MCF 10A (cell line): ENCODE results near the gene WDFY4. TPM values are rescaled to one million over a fixed set of nuclear protein-coding genes. Genes with fewer than 3 reads are reported as not detected.

Experiments used
- BruUV-seq: library from RNA; stranded (reverse); fragments of 400-500 nt; replicated peaks from 2 replicates; lab custom pipeline; 2021; lab: Mats Ljungman, UMichigan
- CTCF ChIA-PET: fragments of 300-600 bp; sonication (Branson Sonifier 250); formaldehyde crosslinking; extraction: SDS; loops from one replicate; lab custom pipeline; 2021; ENCODE audit warnings: antibody characterized with exemption, inconsistent platforms; lab: Yijun Ruan, JAX
- POLR2A ChIA-PET: fragments of 300-600, 350-650 bp; sonication (Branson Sonifier 250); formaldehyde crosslinking; extraction: SDS; loops from one replicate; lab custom pipeline; 2020; ENCODE audit warnings: antibody characterized with exemption, inconsistent platforms; lab: Yijun Ruan, JAX
- DNase-seq: peaks from one replicate; pipeline ENCODE4 v3.0.0-alpha.2; 2018; ENCODE audit not compliant: unreplicated experiment
- H3K27ac Mint-ChIP-seq: one replicate; pipeline ENCODE4 v1.8.0; 2022; ENCODE audit warnings: mild to moderate bottlenecking, low read depth, mixed read lengths; ENCODE audit not compliant: unreplicated experiment
- H3K27me3 Mint-ChIP-seq: one replicate; pipeline ENCODE4 v1.8.0; 2022; ENCODE audit warnings: mixed read lengths; ENCODE audit not compliant: insufficient read depth, unreplicated experiment
- H3K36me3 Mint-ChIP-seq: one replicate; pipeline ENCODE4 v1.8.0; 2022; ENCODE audit warnings: mild to moderate bottlenecking, moderate library complexity, mixed read lengths; ENCODE audit not compliant: insufficient read depth, unreplicated experiment
- H3K4me1 Mint-ChIP-seq: one replicate; pipeline ENCODE4 v1.8.0; 2022; ENCODE audit warnings: mixed read lengths; ENCODE audit not compliant: insufficient read depth, unreplicated experiment
- H3K4me3 Mint-ChIP-seq: one replicate; pipeline ENCODE4 v1.8.0; 2022; ENCODE audit warnings: mild to moderate bottlenecking, moderate library complexity, mixed read lengths; ENCODE audit not compliant: unreplicated experiment
- H3K9me3 Mint-ChIP-seq: one replicate; pipeline ENCODE4 v1.8.0; 2022; ENCODE audit warnings: mixed read lengths; ENCODE audit not compliant: unreplicated experiment
- CTCF ChIP-seq: fragments of 200-600 bp; IDR thresholded peaks from one replicate; pipeline ENCODE4 v1.8.0; 2022; ENCODE audit warnings: antibody characterized with exemption, mild to moderate bottlenecking; ENCODE audit not compliant: unreplicated experiment
- intact Hi-C: fragments of 100-400 bp; cut with micrococcal nuclease; formaldehyde crosslinking; loops from 2 replicates; pipeline ENCODE4 v1.14.1; 2022
- total RNA-seq: library from RNA; stranded (reverse); gene quantifications from 2 replicates; pipeline ENCODE4 v1.2.3, GENCODE V29; 2022

WDFY4 gene
- total RNA-seq, 1 experiment from 2014 or later: not detected

GRCh38 chr10:49007129-49007528 is 322.5 kb downstream of the WDFY4 start:
- CTCF ChIA-PET: interaction anchor here (0.7 kb wide), 1 partner anchor 199 kb away, joined by 5 read pairs; no protein-coding TSS in a partner anchor
- Mint-ChIP-seq H3K27ac (no peak overlapping the region), H3K27me3 (peaks cover 28% of the 10 kb centered on the region), H3K4me3 (no peak overlapping the region), H3K4me1 (peaks cover 5% of the 10 kb centered on the region), H3K36me3 (no peaks in the 10 kb centered on the region), H3K9me3 (no peaks in the 10 kb centered on the region)
- intact Hi-C loops: no loop called here
- no peak for TF ChIP-seq CTCF
- POLR2A ChIA-PET: no interaction called here
- no TSS peak for BruUV-seq
- no peak for DNase-seq

- no peaks in the 10 kb centered on the region for H3K36me3 Mint-ChIP-seq
- ChIA-PET CTCF (interaction anchor here (0.6 to 1.3 kb wide), 4 partner anchors 25 to 1232 kb away, joined by 3 to 4 read pairs (median 4); no protein-coding TSS in a partner anchor), POLR2A (no interaction called here)
- H3K4me1 Mint-ChIP-seq: peaks cover 5% of the 10 kb centered on the region
- intact Hi-C loops: no loop called here
- no peak for TF ChIP-seq CTCF
- H3K4me3 Mint-ChIP-seq: no peak overlapping the region
- BruUV-seq: no TSS peak
- no peaks in the 10 kb centered on the region for H3K9me3 Mint-ChIP-seq
- H3K27me3 Mint-ChIP-seq: peaks cover 38% of the 10 kb centered on the region
- no peak overlapping the region for H3K27ac Mint-ChIP-seq
- DNase-seq: no peak
These were observed 323.4 kb downstream of the WDFY4 start for GRCh38 chr10:49008091-49008490.

GRCh38 chr10:49008505-49009198 is 324.0 kb downstream of the WDFY4 start:
- Mint-ChIP-seq H3K27me3 (peaks cover 42% of the 10 kb centered on the region), H3K36me3 (no peaks in the 10 kb centered on the region), H3K9me3 (no peaks in the 10 kb centered on the region), H3K4me1 (peaks cover 5% of the 10 kb centered on the region), H3K27ac (no peak overlapping the region), H3K4me3 (no peak overlapping the region)
- no peak for TF ChIP-seq CTCF
- POLR2A ChIA-PET: no interaction called here
- no TSS peak for BruUV-seq
- intact Hi-C loops: no loop called here
- CTCF ChIA-PET: interaction anchor here (0.6 to 1.3 kb wide), 5 partner anchors 10 to 322 kb away, joined by 3 to 4 read pairs (median 4); no protein-coding TSS in a partner anchor
- DNase-seq: no peak

GRCh38 chr10:49009199-49009979 is 324.7 kb downstream of the WDFY4 start:
- DNase-seq: no peak
- no peak overlapping the region for H3K4me3 Mint-ChIP-seq
- H3K4me1 Mint-ChIP-seq: peaks cover 5% of the 10 kb centered on the region
- BruUV-seq: no TSS peak
- no peak overlapping the region for H3K27ac Mint-ChIP-seq
- ChIA-PET POLR2A (no interaction called here), CTCF (interaction anchor here (1.3 kb wide), 1 partner anchor 11 kb away, joined by 3 read pairs; no protein-coding TSS in a partner anchor)
- H3K27me3 Mint-ChIP-seq: peaks cover 42% of the 10 kb centered on the region
- no peaks in the 10 kb centered on the region for H3K36me3 Mint-ChIP-seq
- TF ChIP-seq CTCF: no peak
- no peaks in the 10 kb centered on the region for H3K9me3 Mint-ChIP-seq
- intact Hi-C loops: no loop called here
